Erythroblast (primary cell): ENCODE data around the gene FGF14.

Source experiments
- GATA1 ChIP-seq: IDR thresholded peaks from 2 replicates; pipeline ENCODE4 v1.6.1; 2011; ENCODE audit warnings: low read depth, mild to moderate bottlenecking, control low read depth, low read length, moderate library complexity
- POLR2A ChIP-seq: IDR thresholded peaks from 2 replicates; pipeline ENCODE4 v1.6.1; 2011; ENCODE audit warnings: mild to moderate bottlenecking, low read length

DNA sequence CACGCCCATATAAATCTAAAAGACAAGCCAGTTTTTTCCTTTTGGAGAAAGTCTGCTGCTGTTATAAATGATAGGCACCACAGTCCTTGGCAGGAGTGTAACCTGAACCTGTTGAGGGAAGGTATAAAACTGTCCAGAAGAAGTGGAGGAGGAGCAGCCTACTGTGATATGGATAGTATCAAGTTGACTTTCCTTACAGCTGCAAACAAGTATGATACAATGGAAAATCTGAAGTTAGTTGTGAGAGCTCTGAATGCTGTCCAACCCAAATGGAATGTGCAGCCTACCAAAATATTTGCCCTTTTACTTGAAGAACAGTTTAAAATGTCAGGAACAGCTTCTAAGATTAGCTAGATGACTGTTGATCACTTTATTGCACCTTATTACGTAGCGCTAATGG, 399.6 kb downstream of the FGF14 start:
- TF ChIP-seq POLR2A, result no peak
- TF ChIP-seq GATA1, result no peak
